Panc1 (cell line): ENCODE measurements around the gene GSK3B. TPM values are rescaled to one million over a fixed set of nuclear protein-coding genes. Genes with fewer than 3 reads are reported as not detected.

ENCODE experiments used
- ATAC-seq: fragments of 200-7000 bp; cut with Tn5 transposase; 2 replicates; pipeline ENCODE4 v1.9.1; 2020; ENCODE audit warnings: mild to moderate bottlenecking, moderate library complexity
- BruUV-seq: library from RNA; stranded (reverse); fragments of 400-500 nt; replicated peaks from 2 replicates; lab custom pipeline; 2021; lab: Mats Ljungman, UMichigan
- CTCF ChIA-PET: fragments of 300-600 bp; sonication (Branson Sonifier 250); formaldehyde crosslinking; loops from one replicate; lab custom pipeline; 2022; ENCODE audit warnings: antibody characterized with exemption; lab: Charles Lee
- POLR2A ChIA-PET: fragments of 300-600 bp; sonication (Branson Sonifier 250); formaldehyde crosslinking; loops from one replicate; lab custom pipeline; 2022; ENCODE audit warnings: antibody characterized with exemption; lab: Charles Lee
- DNase-seq: peaks from one replicate; pipeline ENCODE4 v3.0.0-alpha.2; 2010; ENCODE audit warnings: low read depth, low spot score
- H3K27ac ChIP-seq: 2 replicates; pipeline ENCODE4 v1.5.1; 2011; ENCODE audit warnings: mild to moderate bottlenecking, low read length, inconsistent platforms
- H3K27me3 ChIP-seq: fragments of 200-500 bp; sonication (Bioruptor generic); 2 replicates; pipeline ENCODE4 v1.6.0; 2014; ENCODE audit warnings: low read length, inconsistent platforms; ENCODE audit not compliant: control insufficient read depth, insufficient read depth
- H3K36me3 ChIP-seq: fragments of 200-500 bp; sonication (Bioruptor generic); 2 replicates; pipeline ENCODE4 v1.5.1; 2014; ENCODE audit warnings: inconsistent platforms, mild to moderate bottlenecking, low read length, moderate library complexity; ENCODE audit not compliant: control insufficient read depth, insufficient read depth
- H3K4me1 ChIP-seq: 2 replicates; pipeline ENCODE4 v1.5.1; 2011; ENCODE audit warnings: inconsistent platforms, mild to moderate bottlenecking, low read length, moderate library complexity; ENCODE audit not compliant: control insufficient read depth, insufficient read depth
- H3K4me3 ChIP-seq, 2 experiments: 2 replicates each; pipeline ENCODE4 v1.5.1; 2011 to 2012; ENCODE audit warnings: low read depth in 2 of 2, low read length in 2 of 2, mild to moderate bottlenecking in 2 of 2, inconsistent platforms in 1 of 2, moderate library complexity in 1 of 2
- H3K9me3 ChIP-seq: fragments of 200-500 bp; sonication (Bioruptor generic); 2 replicates; pipeline ENCODE4 v1.5.1; 2014; ENCODE audit warnings: low read depth, mild to moderate bottlenecking, inconsistent platforms, low read length, moderate library complexity; ENCODE audit not compliant: control insufficient read depth, insufficient read depth
- CTCF ChIP-seq: fragments of 450-650 bp; IDR thresholded peaks from 2 replicates; pipeline ENCODE4 v1.5.1; 2017; ENCODE audit warnings: mild to moderate bottlenecking
- POLR2AphosphoS5 ChIP-seq: IDR thresholded peaks from 2 replicates; pipeline ENCODE4 v1.6.1; 2012; ENCODE audit warnings: mild to moderate bottlenecking, low read depth, low read length, moderate library complexity
- REST ChIP-seq, 2 experiments: IDR thresholded peaks; 2 replicates each; pipeline ENCODE4 v1.6.1; 2011 to 2012; ENCODE audit warnings: low read depth in 2 of 2, control low read depth in 1 of 2, low read length in 1 of 2, mild to moderate bottlenecking in 1 of 2, moderate library complexity in 1 of 2; ENCODE audit not compliant: insufficient read depth in 1 of 2
- SIN3A ChIP-seq: IDR thresholded peaks from 2 replicates; pipeline ENCODE4 v1.6.1; 2012; ENCODE audit warnings: low read depth, mild to moderate bottlenecking, low read length, moderate library complexity, borderline replicate concordance; ENCODE audit not compliant: insufficient read depth
- TCF7L2 ChIP-seq: IDR thresholded peaks from 2 replicates; pipeline ENCODE4 v1.6.1; 2011; ENCODE audit warnings: mild to moderate bottlenecking, low read depth, low read length, inconsistent platforms
- in situ Hi-C: cut with HindIII; loops from 2 replicates; pipeline ENCODE4 v1.10.0; 2016; ENCODE audit warnings: low sequenced_read_pairs, low pct_unique_long_range_greater_than_20kb
- intact Hi-C: fragments of 100-400 bp; cut with micrococcal nuclease; formaldehyde crosslinking; loops from one replicate; pipeline ENCODE4 v1.10.0; 2022; ENCODE audit not compliant: unreplicated experiment
- total RNA-seq: library from RNA; stranded (reverse); gene quantifications from one replicate; pipeline ENCODE4 v1.2.1, GENCODE V29; 2021; ENCODE audit not compliant: unreplicated experiment

The GSK3B gene
- total RNA-seq, 1 experiment from 2014 or later: 35.3 TPM

- in situ Hi-C loops: no loop called here
- Histone ChIP-seq H3K27ac (no peak overlapping the region), H3K4me1 (no peaks in the 10 kb centered on the region), H3K27me3 (no peaks in the 10 kb centered on the region), H3K36me3 (no peaks in the 10 kb centered on the region), H3K4me3 (no peak overlapping the region), H3K9me3 (no peaks in the 10 kb centered on the region)
- TF ChIP-seq SIN3A (no peak), POLR2AphosphoS5 (no peak), CTCF (no peak), TCF7L2 (no peak), REST (IDR thresholded peaks at IDR 0.05; ENCODE audit: insufficient read depth in 1 of 2, low read depth in 2 of 2, low read length in 1 of 2) (no peak)
- CTCF ChIA-PET: no interaction called here
- ATAC-seq: no peak
- POLR2A ChIA-PET: no interaction called here
- no peak for DNase-seq
- BruUV-seq: no TSS peak
- intact Hi-C loops: no loop called here
Observed at GRCh38 chr3:119964294-119964693, 130.0 kb downstream of the GSK3B start.

GRCh38 chr3:119955972-119956371 is 138.3 kb downstream of the GSK3B start:
- H3K27ac ChIP-seq: no peak overlapping the region
- ATAC-seq (no peak), DNase-seq (no peak)
- POLR2A ChIA-PET: no interaction called here
- H3K36me3 ChIP-seq: no peaks in the 10 kb centered on the region
- H3K27me3 ChIP-seq: no peaks in the 10 kb centered on the region
- no TSS peak for BruUV-seq
- intact Hi-C loops (no loop called here), in situ Hi-C loops (no loop called here)
- no peaks in the 10 kb centered on the region for H3K9me3 ChIP-seq
- H3K4me3 ChIP-seq: no peak overlapping the region
- no peak for TF ChIP-seq CTCF
- TF ChIP-seq SIN3A: no peak
- TF ChIP-seq TCF7L2: no peak
- TF ChIP-seq POLR2AphosphoS5: no peak
- no peak for TF ChIP-seq REST (IDR thresholded peaks at IDR 0.05; ENCODE audit: insufficient read depth in 1 of 2, low read depth in 2 of 2, low read length in 1 of 2)
- CTCF ChIA-PET: no interaction called here
- no peaks in the 10 kb centered on the region for H3K4me1 ChIP-seq
